Measurements from ENCODE around the gene MACC1. TPM values are rescaled to one million over a fixed set of nuclear protein-coding genes. Genes with fewer than 3 reads are reported as not detected.

The MACC1 gene
- total and polyA plus RNA-seq, 9 of the 15 experiments (the other 6 are each of a cell fraction or from before 2014, with no cell fraction given), result 5.9 to 30.2 (median 10.4) TPM

DNA sequence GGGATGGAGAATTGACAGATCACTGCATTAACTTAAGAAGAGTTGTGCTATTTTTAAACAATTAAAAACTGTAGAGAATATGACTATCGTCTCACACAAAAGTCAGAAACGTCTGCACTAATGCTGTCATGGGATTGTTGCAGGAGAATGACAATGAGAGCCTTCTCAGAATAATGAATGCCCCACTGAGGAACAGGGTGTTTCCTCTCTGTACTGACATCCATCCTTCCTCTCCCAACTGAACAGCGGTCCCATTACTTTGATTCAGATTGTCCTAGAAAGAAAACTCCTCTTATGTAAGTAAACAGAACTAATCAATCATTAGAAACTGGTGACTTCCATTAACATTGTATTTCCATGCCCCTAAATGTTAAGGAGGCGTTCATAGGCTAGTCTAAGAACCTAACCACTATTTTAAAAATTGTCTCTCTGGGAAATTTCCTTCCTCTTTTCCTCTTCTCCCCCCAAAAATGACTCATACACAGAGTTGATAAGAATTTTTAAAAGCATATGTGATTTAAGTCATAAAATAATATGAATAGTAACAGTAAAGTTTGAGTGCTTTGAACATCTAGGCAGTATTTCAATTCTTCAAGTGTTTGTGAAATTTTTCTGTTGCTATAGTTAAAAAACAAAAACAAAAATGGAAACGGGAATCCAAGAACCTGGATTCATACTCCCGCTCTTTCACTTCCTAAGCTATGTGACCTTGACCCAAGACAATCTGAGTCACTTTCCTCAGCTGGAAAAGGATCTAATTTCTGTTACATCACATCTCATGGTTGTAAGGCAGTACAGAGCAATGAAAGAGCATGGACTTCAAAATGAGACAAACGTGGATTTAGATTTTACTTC lies 12.7 kb upstream of the MACC1 start (continued):
- TF ChIP-seq, protein P1, sequence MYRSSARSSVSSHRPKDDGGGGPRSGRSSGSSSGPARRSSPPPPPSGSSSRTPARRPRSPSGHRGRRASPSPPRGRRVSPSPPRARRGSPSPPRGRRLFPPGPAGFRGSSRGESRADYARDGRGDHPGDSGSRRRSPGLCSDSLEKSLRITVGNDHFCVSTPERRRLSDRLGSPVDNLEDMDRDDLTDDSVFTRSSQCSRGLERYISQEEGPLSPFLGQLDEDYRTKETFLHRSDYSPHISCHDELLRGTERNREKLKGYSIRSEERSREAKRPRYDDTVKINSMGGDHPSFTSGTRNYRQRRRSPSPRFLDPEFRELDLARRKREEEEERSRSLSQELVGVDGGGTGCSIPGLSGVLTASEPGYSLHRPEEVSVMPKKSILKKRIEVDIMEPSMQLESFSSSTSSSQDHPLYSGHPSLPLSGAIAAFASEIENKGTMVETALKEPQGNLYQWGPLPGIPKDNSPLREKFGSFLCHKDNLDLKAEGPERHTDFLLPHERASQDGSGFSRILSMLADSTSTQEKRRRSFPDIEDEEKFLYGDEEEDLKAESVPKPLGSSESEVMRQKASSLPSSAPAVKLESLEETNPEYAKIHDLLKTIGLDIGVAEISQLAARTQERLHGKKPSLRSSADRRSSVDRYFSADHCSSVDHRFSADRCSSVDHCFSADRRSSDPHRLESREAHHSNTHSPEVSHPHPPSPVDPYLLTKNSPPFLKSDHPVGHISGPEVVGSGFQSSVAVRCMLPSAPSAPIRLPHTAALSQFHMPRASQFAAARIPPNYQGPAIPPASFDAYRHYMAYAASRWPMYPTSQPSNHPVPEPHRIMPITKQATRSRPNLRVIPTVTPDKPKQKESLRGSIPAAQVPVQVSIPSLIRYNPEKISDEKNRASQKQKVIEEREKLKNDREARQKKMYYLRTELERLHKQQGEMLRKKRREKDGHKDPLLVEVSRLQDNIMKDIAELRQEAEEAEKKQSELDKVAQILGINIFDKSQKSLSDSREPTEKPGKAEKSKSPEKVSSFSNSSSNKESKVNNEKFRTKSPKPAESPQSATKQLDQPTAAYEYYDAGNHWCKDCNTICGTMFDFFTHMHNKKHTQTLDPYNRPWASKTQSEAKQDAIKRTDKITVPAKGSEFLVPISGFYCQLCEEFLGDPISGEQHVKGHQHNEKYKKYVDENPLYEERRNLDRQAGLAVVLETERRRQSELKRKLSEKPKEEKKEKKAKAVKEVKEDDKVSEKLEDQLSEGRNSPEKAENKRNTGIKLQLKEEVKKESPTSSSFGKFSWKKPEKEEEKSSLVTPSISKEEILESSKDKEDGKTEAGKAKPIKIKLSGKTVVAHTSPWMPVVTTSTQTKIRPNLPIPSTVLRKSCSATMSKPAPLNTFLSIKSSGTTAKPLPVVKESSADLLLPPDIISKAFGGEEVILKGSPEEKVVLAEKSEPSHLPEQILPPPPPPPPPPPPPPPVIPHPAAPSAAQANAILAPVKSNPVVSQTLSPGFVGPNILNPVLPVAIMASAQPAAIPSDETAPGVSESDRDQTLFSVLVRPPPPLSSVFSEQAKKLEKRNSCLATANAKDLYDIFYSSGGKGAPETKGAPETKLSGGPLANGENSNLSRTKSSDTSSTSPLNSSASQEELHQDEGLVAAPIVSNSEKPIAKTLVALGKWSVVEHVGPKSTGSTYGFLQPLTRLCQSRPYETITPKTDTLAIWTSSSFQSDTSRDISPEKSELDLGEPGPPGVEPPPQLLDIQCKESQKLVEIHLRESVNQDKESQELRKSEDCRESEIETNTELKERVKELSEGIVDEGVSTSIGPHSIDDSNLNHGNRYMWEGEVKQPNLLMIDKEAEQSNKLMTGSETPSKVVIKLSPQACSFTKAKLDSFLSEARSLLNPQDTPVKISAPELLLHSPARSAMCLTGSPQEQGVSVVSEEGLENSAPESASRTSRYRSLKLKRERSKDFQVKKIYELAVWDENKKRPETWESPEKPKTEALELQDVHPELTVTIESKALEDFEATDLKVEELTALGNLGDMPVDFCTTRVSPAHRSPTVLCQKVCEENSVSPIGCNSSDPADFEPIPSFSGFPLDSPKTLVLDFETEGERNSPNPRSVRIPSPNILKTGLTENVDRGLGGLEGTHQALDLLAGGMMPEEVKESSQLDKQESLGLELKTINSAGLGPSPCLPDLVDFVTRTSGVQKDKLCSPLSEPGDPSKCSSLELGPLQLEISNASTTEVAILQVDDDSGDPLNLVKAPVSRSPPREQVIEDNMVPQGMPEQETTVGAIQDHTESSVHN (IDR thresholded peaks at IDR 0.05; ENCODE audit: borderline replicate concordance in 1 of 2, low read depth in 1 of 2), result peak in 1 of 2 experiments; percentile 76; a peak in 1 of 4 replicates
- TF ChIP-seq ARID1B (IDR thresholded peaks at IDR 0.05) (peak; percentile 73), ZNF589 (CRISPR knock-in tag; IDR thresholded peaks at IDR 0.05; ENCODE audit: low read depth) (0 out of 2 replicates have a peak, but pooled peaks have one; percentile 58), DPF2 (IDR thresholded peaks at IDR 0.05) (peak; percentile 68; the same call in 1 of the 2 replicates), JUND (IDR thresholded peaks at IDR 0.05; ENCODE audit: borderline replicate concordance, low read depth, low read length) (peak; percentile 78; the same call in 1 of the 2 replicates), JUND (tag; IDR thresholded peaks at IDR 0.05; ENCODE audit: borderline replicate concordance, low read depth, low read length) (peak; percentile 91; the same call in 2 of the 3 replicates), PTBP1 (IDR thresholded peaks at IDR 0.05; ENCODE audit: low read depth, low read length) (no peak), PCBP1 (IDR thresholded peaks at IDR 0.05; ENCODE audit: low read depth, low read length, poor library complexity, severe bottlenecking) (no peak), SMARCC2 (IDR thresholded peaks at IDR 0.05; ENCODE audit: low read depth) (peak; percentile 78; the same call in 1 of the 2 replicates), ATF7 (IDR thresholded peaks at IDR 0.05) (0 out of 2 replicates have a peak, but pooled peaks have one; percentile 51), MYBL2 (IDR thresholded peaks at IDR 0.05; ENCODE audit: low read depth) (0 out of 2 replicates have a peak, but pooled peaks have one; percentile 19), MYBL2 (CRISPR knock-in tag; IDR thresholded peaks at IDR 0.05; ENCODE audit: borderline replicate concordance) (no peak), SREBF2 (CRISPR knock-in tag; IDR thresholded peaks at IDR 0.05) (no peak), FOXM1 (IDR thresholded peaks at IDR 0.05; ENCODE audit: low read depth) (peak; percentile 25; the same call in 1 of the 2 replicates), FOXM1 (CRISPR knock-in tag; IDR thresholded peaks at IDR 0.05; ENCODE audit: low read depth) (no peak)
